GM12865 (cell line): ENCODE data around the gene BPIFB2.
A peak's percentile ranks its signal among the peaks of the same experiment; 100 is the strongest.
"Not testable (repeated sequence)": the region's sequence is repeated elsewhere in the genome, so short reads cannot be mapped to it uniquely, and the experiment has no call there.

Experiments used
- DNase-seq: peaks from one replicate; pipeline ENCODE4 v3.0.0; 2010; ENCODE audit warnings: low read depth
- H3K4me3 ChIP-seq: 2 replicates; pipeline ENCODE4 v1.5.1; 2011; ENCODE audit warnings: mild to moderate bottlenecking, low read depth, low read length, control low read depth
- CTCF ChIP-seq: IDR thresholded peaks from 2 replicates; pipeline ENCODE4 v1.5.1; 2011; ENCODE audit warnings: low read length, control low read depth, low read depth, inconsistent platforms; ENCODE audit not compliant: insufficient read depth; ENCODE audit errors: missing control alignments

The BPIFB2 gene

GRCh38 chr20:32971703-32972161, 35.8 kb upstream of the BPIFB2 start:
- H3K4me3 ChIP-seq, result peak overlapping the region; percentile 27
- DNase-seq, result peak; percentile 47
- TF ChIP-seq CTCF, result no peak

- peak overlapping the region; percentile 27 for H3K4me3 ChIP-seq
- DNase-seq, result peak; percentile 95
- no peak for TF ChIP-seq CTCF
Measured at GRCh38 chr20:32972181-32973076, 35.1 kb upstream of the BPIFB2 start.

- no peak overlapping the region for H3K4me3 ChIP-seq
- no peak for DNase-seq
- TF ChIP-seq CTCF, result no peak
Measured at GRCh38 chr20:32973077-32973717, 34.3 kb upstream of the BPIFB2 start.

GRCh38 chr20:32974204-32975064, 33.1 kb upstream of the BPIFB2 start:
- not testable (repeated sequence) for DNase-seq, H3K4me3 ChIP-seq

- not testable (repeated sequence) for DNase-seq, H3K4me3 ChIP-seq
Measured at GRCh38 chr20:32975121-32975520, 32.4 kb upstream of the BPIFB2 start.

- no peak overlapping the region for H3K4me3 ChIP-seq
- TF ChIP-seq CTCF, result no peak
- no peak for DNase-seq
Measured at GRCh38 chr20:32975698-32976674, 31.5 kb upstream of the BPIFB2 start.

- no peak overlapping the region for H3K4me3 ChIP-seq
- DNase-seq, result no peak
- no peak for TF ChIP-seq CTCF
Measured at GRCh38 chr20:32976746-32977145, 30.8 kb upstream of the BPIFB2 start.
